Activated CD8-positive, alpha-beta memory T cell treated with anti-CD3 and anti-CD28 coated beads, Interleukin-2, amount 50 U/mL, for 48 hours (primary cell): Measurements from ENCODE around the gene PRR20G.
"Not testable (repeated sequence)": the region's sequence is repeated elsewhere in the genome, so short reads cannot be mapped to it uniquely, and the experiment has no call there.

Source experiments
- DNase-seq: peaks from one replicate; pipeline ENCODE4 v3.0.0-alpha.2; 2020

The PRR20G gene

DNA sequence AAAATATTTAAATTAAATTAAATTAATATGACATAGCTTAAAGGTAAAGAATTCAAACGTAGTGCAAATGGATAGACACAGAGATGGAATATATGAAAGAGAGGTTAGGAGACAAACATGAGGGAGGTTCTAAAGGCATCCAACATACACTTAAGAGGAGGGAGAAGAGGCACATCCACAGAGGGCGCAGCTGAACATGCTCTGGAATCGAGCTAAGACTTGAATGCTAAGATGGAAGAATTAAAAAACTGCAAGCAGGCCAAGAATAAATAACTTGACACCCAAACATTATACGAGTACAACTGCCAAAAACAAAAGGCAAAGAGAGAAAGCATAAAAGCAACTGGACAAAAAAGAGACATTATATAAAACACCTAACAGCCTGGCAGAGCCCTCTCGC lies 9.1 kb upstream of the PRR20G start:
- DNase-seq = no peak

DNA sequence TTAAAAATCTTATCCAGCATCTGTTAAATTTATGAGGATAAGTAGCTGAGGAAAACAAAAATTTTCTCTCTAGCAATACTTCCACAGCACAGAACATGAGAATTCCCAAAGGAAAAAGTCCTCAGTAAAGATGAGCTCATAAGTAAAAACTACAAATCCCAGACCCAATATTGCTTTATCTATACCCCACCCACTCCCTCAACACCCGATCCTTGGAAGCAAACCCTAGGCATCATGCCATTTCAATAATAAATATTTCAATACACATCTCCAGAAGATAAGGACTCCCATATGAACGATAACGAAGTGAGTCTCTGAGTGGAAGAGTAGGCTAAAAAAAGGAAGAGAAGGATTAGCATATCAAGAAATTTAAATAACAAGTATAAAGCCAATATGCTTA lies 8.3 kb upstream of the PRR20G start:
- no peak for DNase-seq

DNA sequence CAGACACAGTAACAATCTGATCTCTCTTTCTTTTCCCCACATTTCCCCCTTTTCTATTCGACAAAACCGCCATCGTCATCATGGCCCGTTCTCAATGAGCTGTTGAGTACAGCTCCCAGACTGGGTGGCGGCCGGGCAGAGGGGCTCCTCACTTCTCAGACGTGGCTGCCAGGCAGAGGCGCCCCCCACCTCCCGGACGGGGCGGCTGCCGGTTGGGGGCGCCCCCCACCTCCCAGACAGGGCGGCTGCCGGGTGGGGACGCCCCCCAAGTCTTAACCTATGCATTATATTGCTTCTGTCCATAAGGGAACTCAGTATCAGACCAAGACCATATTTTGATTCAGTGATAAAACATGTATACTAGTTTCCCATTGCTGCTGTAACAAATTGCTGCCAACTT lies 5.8 kb upstream of the PRR20G start:
- DNase-seq = not testable (repeated sequence)

DNA sequence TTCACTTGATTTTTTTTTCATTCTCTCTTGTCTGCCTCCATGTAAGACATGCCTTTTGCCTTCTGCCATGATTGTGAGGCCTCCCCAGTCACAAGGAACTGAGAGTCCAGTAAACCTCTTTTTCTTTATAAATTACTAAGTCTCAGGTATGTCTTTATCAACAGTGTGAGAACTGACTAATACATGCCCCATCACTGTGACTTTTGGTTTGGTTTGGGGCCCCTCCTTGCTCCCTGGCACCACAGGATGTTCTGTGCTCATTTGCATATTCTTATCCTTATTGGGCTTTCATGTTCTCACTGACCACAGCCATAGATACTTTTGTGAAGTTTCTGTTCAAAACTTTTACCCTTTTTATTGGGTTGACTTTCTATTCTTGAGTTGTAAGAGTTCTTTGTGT lies 3.8 kb upstream of the PRR20G start:
- no peak for DNase-seq

DNA sequence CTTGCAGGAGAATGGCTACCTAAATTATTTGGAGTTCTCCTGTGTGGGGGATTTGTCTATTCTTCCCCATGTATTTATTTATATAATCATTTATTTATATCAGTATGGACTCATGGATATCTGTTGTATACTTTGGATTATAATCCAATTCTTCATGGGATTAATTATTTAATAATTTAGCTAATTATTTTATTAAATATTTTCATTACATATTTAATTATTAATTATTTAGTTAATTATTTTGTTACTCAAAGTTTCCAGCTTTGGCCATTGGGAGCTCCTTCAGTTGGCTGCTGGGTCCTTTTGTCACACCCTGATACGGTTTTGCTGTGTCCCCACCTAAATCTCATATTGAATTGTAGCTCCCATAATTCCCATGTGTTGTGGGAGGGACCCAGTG lies 3.3 kb upstream of the PRR20G start:
- no peak for DNase-seq

DNA sequence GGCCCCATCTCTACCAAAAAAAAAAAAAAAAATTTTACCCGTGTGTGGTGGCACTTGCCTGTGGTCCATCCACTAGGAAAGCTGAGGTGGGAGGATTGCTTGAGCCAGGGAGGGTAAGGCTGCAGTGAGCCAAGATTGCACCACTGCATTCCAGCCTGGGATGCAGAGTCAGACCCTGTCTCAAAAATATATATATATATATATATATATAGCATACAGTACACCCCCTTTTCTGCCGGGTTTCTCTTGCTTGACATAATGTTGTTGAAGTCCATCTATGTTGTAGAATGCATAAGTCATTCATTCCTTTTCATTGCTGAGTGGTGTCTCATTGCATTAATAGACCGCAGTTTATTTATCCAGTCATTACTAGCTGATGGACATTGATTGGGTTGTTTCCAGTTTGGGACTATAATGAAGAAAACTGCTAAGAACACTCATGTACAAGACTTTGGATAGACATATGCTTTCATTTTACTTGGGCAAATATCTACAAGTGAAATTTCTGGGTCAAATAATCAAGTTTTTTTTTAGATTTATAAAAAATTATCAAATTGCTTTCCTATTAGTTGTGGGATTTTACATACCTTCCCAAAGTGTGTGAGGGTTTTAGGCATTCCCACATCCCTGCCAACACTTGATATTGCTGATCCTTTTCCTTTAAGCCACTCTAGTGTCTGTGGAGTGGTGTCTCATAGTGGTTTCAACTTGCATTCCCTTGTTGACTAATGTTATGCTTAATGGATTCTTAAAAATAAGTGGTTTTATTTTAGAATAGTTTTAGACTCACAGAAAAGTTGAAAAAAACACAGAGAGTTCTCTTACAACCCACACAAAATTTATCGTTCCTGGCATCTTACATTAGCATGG lies 2.1 kb upstream of the PRR20G start:
- no peak for DNase-seq

DNA sequence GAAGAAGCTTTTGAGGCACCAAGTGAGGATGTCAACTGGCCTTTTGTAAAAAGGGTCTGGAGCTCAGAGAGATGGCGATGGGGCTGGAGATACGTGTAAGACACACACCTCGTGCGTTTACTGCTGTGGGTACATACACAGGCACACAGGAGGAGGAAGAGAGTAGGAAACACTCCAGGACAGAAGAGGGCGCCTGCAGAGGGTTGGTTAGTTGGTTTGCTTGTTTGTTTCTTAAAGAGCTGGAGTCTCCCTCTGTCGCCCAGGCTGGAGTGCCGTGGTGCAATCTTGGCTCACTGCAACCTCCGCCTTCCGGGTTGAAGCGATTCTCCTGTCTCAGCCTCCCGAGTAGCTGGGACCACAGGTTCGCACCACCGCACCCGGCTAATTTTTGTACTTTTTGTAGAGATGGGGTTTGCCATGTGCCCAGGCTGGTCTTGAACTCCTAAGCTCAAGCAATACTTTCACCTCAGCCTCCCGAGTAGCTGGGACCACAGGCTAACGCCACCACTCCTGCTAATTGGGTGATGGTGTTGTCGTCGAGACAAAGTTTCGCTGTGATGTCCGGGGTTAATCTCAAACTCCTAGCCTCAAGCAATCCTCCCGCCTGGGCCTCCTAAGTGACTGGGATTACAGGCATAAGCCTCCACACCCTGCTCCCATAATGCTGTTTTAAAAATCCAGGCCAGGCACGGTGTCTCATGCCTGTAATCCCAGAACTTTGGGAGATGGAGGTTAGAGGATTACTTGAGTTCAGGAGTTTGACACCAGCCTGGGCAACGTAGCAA lies 1.3 kb upstream of the PRR20G start:
- DNase-seq = no peak

DNA sequence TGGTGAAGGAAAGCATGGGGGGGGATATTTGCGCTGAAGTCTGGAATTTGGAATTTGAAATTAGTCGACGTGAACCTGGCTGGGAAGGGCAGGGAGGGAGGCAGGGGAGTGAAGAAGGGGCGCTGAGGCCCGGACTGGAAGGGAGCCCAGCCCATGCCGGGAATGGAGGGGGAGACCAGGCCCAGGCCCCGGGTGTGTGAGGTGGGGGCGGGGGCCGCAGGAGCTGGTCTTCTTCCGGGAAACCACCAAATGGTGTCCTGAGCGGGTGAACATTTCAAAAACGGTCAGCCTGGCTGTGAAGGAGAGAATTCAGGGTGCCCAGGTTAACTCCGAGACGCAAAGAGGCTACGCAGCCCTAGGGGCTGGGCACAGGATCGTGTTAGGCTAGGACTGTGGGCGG lies 497 bp upstream of the PRR20G start:
- DNase-seq = no peak

DNA sequence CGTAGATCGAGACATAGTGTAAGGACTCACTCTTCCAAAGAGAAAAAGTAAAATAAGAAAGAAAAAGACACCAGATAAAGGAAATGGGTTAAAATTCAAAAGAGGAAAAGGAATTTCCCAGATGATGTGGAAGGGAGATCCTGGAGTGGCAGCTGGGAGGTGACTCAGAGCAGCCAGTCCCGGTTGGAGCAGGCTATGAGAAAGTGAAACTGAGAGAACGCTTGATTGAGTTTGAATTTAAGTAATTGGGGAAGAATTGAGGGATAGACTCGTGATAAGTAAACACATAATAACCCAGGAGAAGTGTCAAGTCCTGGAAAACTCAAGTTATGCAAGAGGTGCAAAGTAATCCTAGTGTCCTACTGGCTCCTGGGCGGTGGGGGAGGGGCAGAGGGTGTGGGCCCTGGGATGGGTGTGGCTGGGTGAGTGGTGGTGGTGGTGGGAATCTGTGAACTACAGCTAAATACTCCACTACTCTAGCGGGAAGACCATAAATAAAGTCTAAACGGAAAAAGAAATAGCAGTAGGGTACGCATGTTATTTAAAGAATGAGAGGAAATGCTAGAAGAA lies 1.2 kb downstream of the PRR20G start:
- no peak for DNase-seq

DNA sequence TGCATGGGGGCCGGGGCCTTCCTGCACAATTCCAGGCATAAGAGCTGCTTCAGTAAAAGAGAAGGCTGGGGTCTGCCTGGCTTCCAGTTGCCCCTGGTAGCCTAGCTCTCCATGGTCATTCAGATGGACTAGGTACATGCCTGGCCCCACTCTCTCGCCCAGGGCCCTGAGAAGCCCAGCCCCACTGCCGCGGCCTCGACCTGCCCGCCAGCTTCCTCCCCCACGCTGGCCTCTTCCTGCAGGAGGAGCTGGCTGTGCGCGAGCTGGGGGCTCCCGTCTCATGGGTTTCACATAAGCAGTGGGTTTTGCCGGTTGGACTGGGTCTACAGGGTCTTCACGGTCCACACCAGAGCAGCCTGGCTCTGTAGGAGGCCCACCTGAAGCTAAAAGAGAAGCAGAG lies 3.6 kb downstream of the PRR20G start:
- DNase-seq = no peak

DNA sequence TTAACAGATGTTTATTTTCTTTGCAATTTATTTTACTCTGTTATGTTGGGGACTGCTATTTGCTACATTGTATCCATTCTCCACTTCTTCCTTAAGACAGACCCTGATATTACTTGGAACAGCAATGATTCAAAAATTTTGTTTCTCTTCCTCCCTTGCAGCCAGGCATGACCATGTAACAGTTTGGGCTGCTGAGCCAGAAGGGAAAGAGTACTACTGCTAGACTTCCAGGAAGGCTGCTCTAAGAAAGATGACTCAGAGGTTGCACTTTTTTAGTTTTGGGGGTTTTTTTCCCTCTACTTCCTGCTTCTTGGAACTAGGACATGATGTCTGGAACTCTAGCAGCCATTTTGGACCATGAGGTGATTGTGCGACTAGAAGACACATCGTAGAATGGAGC lies 10.3 kb downstream of the PRR20G start:
- no peak for DNase-seq

DNA sequence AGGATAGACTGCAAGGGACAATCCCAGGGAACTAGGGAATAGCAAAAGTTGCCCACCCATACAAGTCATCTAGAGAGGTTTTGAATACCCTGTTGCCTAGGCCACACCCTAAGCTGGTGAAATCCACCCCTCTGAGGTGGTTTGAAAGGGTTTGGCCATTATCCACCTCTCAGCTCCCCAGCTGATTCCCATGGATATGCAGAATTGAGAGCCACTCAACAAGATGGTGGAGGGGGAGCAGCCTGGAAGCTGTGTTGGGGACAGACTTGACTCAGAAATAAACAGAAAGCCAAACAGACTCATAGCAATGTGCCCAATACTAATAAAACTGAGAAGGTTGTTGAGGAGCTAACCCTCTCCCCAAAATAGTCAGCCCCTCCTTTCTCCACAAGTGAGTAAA lies 10.9 kb downstream of the PRR20G start:
- no peak for DNase-seq

DNA sequence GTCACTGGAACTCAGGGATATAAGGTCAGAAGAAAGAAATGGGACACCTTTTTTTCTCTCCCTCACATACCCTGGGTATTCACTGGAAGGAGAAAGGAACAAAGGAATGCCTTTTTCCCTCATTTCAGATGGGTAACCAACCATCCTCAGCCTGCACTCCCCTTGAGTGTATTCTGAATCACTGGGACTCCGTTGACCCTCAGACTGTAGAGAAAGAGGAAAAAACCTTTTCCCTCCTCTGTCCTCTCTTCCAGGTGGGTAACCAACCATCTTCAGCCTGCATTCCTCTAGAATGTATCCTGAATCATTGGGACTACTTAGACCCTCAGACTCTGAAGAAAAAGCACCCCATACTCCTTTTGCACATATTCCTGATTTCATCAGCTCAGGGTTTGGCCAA lies 11.4 kb downstream of the PRR20G start:
- no peak for DNase-seq

DNA sequence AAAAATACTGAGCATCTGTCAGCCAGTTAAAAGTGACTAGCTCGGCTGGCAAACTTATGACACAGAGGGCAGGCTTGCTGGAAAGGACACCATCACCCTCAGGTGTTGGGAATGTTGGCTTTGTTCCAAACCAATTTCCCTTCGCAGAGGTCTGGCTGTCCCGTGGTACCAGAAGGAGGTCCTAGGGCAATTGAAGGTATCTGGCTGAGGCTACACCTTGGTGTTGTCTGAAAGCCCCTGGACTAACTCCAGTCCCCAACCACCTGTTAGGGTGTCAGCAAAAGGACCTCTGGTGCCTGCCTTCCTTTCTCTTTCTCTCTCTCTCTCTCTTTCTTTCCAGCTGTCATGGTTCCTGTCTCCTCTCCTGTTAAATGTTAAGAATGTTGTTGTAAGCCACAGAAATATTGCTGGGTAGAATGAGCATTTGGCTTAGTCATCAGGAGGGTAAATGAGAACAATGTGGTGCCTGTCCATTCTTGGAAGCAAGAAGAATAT lies 12.5 kb downstream of the PRR20G start:
- no peak for DNase-seq

DNA sequence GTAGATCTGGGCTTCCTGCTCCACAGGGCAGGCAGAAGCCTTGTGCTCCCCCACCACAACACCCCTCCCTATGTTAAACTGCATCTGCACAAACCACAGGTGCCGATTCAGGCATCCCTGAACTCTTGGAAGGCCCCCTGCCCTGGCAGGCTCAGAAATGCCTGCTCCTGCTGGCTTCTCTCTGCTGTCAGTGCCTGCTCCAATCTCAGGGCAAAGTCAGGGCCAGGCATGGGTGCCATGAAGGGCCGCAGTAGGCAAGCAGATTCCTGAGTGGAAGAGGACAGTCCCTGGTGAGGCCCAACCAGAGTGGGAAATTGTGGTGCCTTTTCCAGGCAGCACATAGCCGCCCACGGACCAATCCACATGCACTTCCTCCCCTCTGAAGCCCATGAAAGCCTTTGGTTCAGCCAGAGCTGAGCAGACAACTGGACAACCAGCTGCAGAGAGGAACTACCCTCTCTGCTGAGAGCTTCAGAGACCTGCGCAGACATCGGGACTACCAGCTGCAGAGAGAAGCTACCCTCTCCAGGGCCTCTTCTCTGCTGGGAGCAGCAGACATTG lies 13.6 kb downstream of the PRR20G start:
- no peak for DNase-seq

DNA sequence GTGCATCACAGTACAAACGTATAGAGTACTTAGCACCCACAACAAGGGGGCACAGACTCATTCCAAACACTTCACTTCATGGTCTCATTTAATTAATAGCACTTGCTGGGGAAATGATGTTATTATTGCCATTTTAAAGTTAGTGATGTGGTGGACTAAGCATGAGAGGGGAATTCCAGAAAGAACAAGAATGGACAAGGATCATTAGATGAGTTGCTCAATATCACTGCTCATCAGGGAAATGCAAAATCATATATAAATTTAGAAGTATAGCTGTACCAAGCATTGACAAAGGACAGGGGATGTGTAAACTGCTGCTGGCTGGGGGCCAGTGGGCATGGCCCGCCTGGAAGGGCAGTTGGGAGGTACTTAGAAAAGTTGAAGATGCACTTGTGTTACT lies 14.6 kb downstream of the PRR20G start:
- DNase-seq = no peak

DNA sequence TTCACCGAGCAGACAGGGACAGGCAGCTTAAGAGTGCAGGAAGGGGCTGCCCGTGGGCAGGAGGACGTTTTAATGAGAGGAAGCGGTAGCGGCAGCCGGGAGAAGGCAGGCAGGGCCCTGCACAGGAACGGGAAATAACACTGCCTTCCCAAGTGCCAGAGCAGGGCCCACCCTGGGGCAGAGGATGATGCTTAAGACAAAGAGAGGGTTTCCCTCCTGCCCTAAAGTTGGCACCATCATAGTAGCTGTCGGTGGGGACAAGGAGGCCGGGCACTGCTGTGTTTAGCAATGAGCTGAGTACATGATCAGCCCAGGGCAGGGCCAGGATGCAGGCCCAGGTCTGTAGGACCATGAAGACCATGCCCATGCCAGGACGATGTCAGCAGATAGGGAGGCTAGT lies 21.7 kb downstream of the PRR20G start:
- DNase-seq = no peak

DNA sequence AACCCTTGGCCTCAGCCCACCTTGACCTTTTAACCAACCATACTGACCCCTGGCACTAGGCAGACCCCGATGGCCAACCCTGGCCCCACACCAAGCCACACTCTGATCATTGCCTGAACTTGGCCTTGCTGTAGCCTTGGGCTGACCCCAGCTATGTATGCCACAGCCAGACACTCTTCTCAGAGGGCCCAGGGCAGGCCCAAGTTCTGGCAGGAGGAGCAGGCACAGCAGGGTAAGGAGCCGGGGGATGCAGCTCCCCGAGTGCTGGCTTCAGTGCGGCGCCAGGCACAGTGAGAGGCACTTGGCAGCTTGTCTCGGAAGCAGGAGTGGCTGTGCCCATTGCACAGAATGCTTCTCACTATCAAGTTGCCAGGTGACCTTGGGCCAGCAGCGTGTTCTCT lies 22.3 kb downstream of the PRR20G start:
- DNase-seq = no peak

DNA sequence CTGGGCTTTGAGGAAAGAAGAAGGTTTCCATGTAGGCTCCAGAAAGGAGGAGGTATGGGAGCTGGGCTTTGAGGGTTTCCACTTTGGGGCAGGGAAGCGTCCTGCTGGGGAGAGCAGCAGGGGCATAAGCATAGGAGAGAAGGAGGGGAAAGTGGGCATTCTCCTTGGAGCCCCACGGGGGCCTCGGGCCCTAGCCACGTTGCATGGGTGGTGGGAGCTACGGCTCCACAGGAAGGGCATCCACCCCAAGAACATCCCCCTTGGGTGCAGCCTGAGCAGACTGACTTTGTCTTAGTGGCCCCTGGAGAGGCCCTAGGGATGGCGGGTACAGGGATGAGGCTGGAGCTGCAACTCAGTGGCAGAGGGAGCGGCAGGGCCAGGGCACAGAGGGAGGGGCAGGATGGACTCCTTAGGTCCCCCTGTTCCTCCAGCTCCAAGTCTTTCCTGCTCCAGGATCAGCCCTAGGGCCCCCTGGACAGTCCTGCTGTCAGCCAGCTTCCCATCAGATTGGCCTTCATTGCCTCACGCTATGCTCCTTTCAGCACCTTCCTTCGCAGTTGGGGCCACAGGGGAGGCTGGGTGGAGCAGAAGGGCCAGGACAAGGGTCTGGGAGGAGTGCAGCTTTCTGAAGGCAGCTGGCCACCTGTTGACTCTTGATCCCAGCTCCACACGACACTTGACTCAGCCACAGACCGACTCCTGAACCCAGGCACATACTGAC lies 22.9 kb downstream of the PRR20G start:
- no peak for DNase-seq

DNA sequence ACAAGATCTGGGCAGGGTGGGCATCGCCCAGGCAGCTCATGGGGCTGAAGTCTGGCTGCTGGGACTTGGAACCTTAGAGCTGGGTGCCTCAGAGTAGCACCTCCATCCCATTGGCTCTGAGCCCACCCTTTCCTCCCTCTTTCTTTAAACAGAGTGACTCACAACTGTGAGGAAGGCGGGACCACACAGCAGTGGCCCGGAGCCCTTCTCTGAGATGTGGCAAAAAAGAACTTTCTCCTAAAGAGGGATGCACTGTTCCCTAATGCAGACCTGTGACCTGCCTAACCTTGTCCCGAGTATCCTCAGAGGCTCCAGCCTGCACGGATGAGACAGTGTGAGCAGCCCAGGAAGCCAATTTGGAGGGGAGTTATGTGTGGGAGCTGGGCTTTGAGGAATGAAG lies 23.6 kb downstream of the PRR20G start:
- no peak for DNase-seq

DNA sequence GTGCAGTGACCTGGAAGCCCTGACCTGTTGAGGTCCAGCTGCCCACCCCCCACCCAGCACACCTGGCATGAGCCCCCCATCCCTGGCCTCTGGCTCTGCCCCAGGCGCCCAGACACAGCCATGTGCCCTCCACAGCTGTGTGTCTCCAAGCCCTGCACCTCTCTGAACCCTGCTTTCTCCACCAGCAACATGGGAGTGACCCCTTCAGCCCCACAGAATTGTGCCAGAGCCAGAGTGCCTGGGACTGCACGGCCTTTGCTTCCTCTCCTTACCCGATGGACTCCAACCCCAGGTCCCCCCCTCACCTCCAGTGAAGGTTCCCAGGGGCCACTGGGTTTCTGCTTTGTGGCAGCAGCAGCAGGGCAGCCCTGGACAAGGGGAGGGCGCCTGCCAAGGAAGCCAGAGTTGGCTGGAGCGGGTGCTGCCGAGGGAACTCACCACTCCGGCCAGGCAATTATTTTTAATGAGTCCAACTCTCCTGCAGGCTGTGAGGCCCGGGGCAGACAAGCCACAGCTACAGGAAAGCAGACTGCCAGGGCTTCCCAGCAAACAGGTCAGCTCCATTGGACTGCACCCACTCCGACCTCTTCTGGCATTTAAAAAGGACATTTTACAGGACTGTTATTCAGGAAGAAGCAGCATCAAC lies 24.1 kb downstream of the PRR20G start:
- no peak for DNase-seq

DNA sequence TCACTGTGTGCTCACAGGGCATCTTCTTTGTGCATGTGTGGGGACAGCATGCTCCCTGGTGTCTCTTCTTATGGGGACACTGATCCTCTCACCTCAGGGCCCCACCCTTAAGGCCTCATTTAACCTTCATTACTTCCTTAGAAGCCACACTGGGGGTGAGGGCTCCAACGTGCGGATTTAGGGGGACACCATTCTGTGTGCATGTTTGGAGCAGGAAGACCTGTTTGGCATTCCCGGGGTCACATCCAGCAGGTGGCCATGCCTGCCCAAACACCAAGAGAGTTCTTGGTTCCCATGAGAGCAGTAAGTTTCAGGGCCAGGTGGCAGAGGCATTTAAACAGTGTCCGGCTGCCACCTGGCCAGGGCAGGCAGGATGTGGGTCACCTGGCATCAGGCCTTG lies 24.8 kb downstream of the PRR20G start:
- no peak for DNase-seq
